GM19193 (cell line): ENCODE results near the gene IFNG-AS1.

Experiments used
- POLR2A ChIP-seq: IDR thresholded peaks from 4 replicates; pipeline ENCODE4 v1.6.1; 2011; ENCODE audit not compliant: insufficient read depth, insufficient read length; ENCODE audit errors: extremely low read depth

Gene IFNG-AS1

GRCh38 chr12:67981287-67982162 is 7.7 kb upstream of the IFNG-AS1 start:
- TF ChIP-seq POLR2A = no peak

- TF ChIP-seq POLR2A = no peak
These were observed 7.1 kb upstream of the IFNG-AS1 start for GRCh38 chr12:67982164-67982563.

- TF ChIP-seq POLR2A = no peak
These were observed 2.6 kb upstream of the IFNG-AS1 start for GRCh38 chr12:67986632-67987031.

- TF ChIP-seq POLR2A = no peak
These were observed 636 bp upstream of the IFNG-AS1 start for GRCh38 chr12:67988601-67989021.

- no peak for TF ChIP-seq POLR2A
These were observed 1.9 kb downstream of the IFNG-AS1 start for GRCh38 chr12:67991158-67991557.

GRCh38 chr12:67993143-67993542 is 3.9 kb downstream of the IFNG-AS1 start:
- TF ChIP-seq POLR2A = no peak

GRCh38 chr12:67994046-67994445 is 4.8 kb downstream of the IFNG-AS1 start:
- no peak for TF ChIP-seq POLR2A

- TF ChIP-seq POLR2A = no peak
These were observed 7.1 kb downstream of the IFNG-AS1 start for GRCh38 chr12:67996347-67996746.

- TF ChIP-seq POLR2A = no peak
These were observed 9.1 kb downstream of the IFNG-AS1 start for GRCh38 chr12:67998379-67998778.

GRCh38 chr12:67999244-67999643 is 10.0 kb downstream of the IFNG-AS1 start:
- no peak for TF ChIP-seq POLR2A

GRCh38 chr12:68001486-68002466 is 12.5 kb downstream of the IFNG-AS1 start:
- TF ChIP-seq POLR2A = no peak

- TF ChIP-seq POLR2A = no peak
These were observed 14.5 kb downstream of the IFNG-AS1 start for GRCh38 chr12:68003777-68004176.

- TF ChIP-seq POLR2A = no peak
These were observed 17.8 kb downstream of the IFNG-AS1 start for GRCh38 chr12:68007033-68007432.

GRCh38 chr12:68007466-68007865 is 18.2 kb downstream of the IFNG-AS1 start:
- TF ChIP-seq POLR2A = no peak

- TF ChIP-seq POLR2A = no peak
These were observed 22.1 kb downstream of the IFNG-AS1 start for GRCh38 chr12:68011206-68011881.
